Trophoblast cell (in vitro differentiated cells and primary cell): ENCODE data around the gene SPEG.

Source experiments
- DNase-seq, 2 donors: peaks; one replicate each; pipeline ENCODE4 v3.0.0-alpha.2; 2016
- H2AFZ ChIP-seq: 2 replicates; pipeline ENCODE4 v1.6.1; 2013; ENCODE audit warnings: low read length, moderate library complexity, mild to moderate bottlenecking; ENCODE audit not compliant: insufficient read depth, poor library complexity
- H2AK5ac ChIP-seq: 2 replicates; pipeline ENCODE4 v1.6.1; 2013; ENCODE audit warnings: mild to moderate bottlenecking, low read length
- H2BK120ac ChIP-seq: 2 replicates; pipeline ENCODE4 v1.6.1; 2013; ENCODE audit warnings: low read length, mild to moderate bottlenecking, moderate library complexity; ENCODE audit not compliant: insufficient read depth, poor library complexity
- H2BK12ac ChIP-seq: 2 replicates; pipeline ENCODE4 v1.6.1; 2013; ENCODE audit warnings: mild to moderate bottlenecking, low read length, moderate library complexity
- H2BK5ac ChIP-seq: 2 replicates; pipeline ENCODE4 v1.6.1; 2013; ENCODE audit warnings: low read length, low read depth, moderate library complexity, mild to moderate bottlenecking; ENCODE audit not compliant: poor library complexity
- H3K14ac ChIP-seq: 2 replicates; pipeline ENCODE4 v1.6.1; 2013; ENCODE audit warnings: mild to moderate bottlenecking, low read length
- H3K18ac ChIP-seq: 2 replicates; pipeline ENCODE4 v1.6.1; 2013; ENCODE audit warnings: mild to moderate bottlenecking, low read length
- H3K23ac ChIP-seq: 2 replicates; pipeline ENCODE4 v1.6.1; 2013; ENCODE audit warnings: low read length
- H3K27ac ChIP-seq: 2 replicates; pipeline ENCODE4 v1.5.1; 2013; ENCODE audit warnings: low read depth, mild to moderate bottlenecking, inconsistent platforms, low read length, moderate library complexity
- H3K27me3 ChIP-seq: 2 replicates; pipeline ENCODE4 v1.6.1; 2013; ENCODE audit warnings: inconsistent platforms, mild to moderate bottlenecking, low read length, moderate library complexity; ENCODE audit not compliant: insufficient read depth
- H3K36me3 ChIP-seq, 2 experiments: 1 replicate in 1 of 2; 2 replicates in 1 of 2; pipeline ENCODE4 v1.6.1; 2013; ENCODE audit warnings: low read length in 2 of 2, mild to moderate bottlenecking in 2 of 2, moderate library complexity in 1 of 2; ENCODE audit not compliant: insufficient read depth in 2 of 2, control insufficient read depth in 1 of 2
- H3K4ac ChIP-seq: 2 replicates; pipeline ENCODE4 v1.6.1; 2013; ENCODE audit warnings: low read depth, mild to moderate bottlenecking, low read length, moderate library complexity
- H3K4me1 ChIP-seq, 2 experiments: 1 replicate in 1 of 2; 2 replicates in 1 of 2; pipeline ENCODE4 v1.6.1; 2013; ENCODE audit warnings: low read length in 2 of 2, mild to moderate bottlenecking in 2 of 2, moderate library complexity in 1 of 2; ENCODE audit not compliant: insufficient read depth in 2 of 2, control insufficient read depth in 1 of 2
- H3K4me2 ChIP-seq: 2 replicates; pipeline ENCODE4 v1.6.1; 2013; ENCODE audit warnings: inconsistent platforms, mild to moderate bottlenecking, low read length, moderate library complexity
- H3K4me3 ChIP-seq: 2 replicates; pipeline ENCODE4 v1.5.1; 2013; ENCODE audit warnings: mild to moderate bottlenecking, low read depth, low read length, inconsistent platforms
- H3K79me1 ChIP-seq: one replicate; pipeline ENCODE4 v1.6.1; 2013; ENCODE audit warnings: low read length
- H3K79me2 ChIP-seq: 2 replicates; pipeline ENCODE4 v1.6.1; 2013; ENCODE audit warnings: low read length, mild to moderate bottlenecking; ENCODE audit not compliant: control insufficient read depth, insufficient read depth, poor library complexity
- H3K9ac ChIP-seq: 2 replicates; pipeline ENCODE4 v1.6.1; 2013; ENCODE audit warnings: mild to moderate bottlenecking, low read length
- H3K9me3 ChIP-seq: 2 replicates; pipeline ENCODE4 v1.6.1; 2013; ENCODE audit warnings: low read depth, mild to moderate bottlenecking, control low read depth, inconsistent platforms, low read length; ENCODE audit not compliant: insufficient read depth
- H4K12ac ChIP-seq: 2 replicates; pipeline ENCODE4 v1.6.1; 2013; ENCODE audit warnings: low read depth, mild to moderate bottlenecking, low read length, moderate library complexity
- H4K8ac ChIP-seq: 2 replicates; pipeline ENCODE4 v1.6.1; 2013; ENCODE audit warnings: low read depth, mild to moderate bottlenecking, low read length, moderate library complexity
- H4K91ac ChIP-seq: one replicate; pipeline ENCODE4 v1.6.1; 2013; ENCODE audit warnings: low read depth, mild to moderate bottlenecking, low read length, moderate library complexity
- WGBS: extraction: QIAGEN DNeasy Blood & Tissue Kit; methylation state at CpG from one replicate; pipeline ENCODE4 v1.1.7; 2013; ENCODE audit warnings: missing lambda C conversion rate; ENCODE audit not compliant: insufficient read length, insufficient coverage; ENCODE audit errors: extremely low coverage; 5-methylcytosine and 5-hydroxymethylcytosine counted together

The SPEG gene

DNA sequence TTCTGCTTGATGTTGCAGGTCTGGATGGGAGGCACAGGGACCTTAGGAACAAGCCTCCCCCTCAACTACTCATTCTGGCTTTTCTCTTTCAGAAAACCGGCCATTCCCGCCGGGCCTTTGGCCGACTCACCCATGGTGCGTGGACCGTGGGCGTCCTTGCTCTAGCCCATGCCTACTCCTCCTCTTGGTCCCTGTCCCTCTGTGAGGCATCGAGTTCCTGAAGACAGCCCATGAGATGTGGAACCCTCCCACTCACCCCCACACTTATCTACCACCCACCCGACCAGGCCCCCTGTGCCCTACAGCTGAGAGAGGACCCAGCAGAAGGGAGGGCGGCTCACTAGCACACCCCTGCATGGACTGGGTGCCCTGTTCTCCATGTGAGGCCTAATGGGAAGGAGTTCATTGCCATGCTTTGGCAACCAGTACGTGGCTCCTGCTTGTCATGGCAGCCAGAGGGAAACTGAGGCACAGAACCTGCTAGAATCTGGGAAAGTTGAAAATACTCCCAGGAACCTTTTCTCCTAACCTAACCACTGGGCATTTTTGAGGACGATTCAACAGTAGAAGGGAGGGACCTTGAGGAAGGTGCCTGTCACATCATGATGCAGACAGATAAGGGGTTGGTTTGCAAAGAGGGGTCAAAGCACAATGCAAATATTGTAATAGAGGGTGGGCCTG lies 8.5 kb downstream of the SPEG start:
- Histone ChIP-seq H3K4me3 (peak overlapping the region; percentile 20), H3K23ac (no peak overlapping the region), H2BK120ac (no peak overlapping the region), H3K27ac (no peak overlapping the region), H3K79me2 (peaks cover 2% of the 10 kb centered on the region), H3K4me2 (no peak overlapping the region), H4K91ac (no peak overlapping the region), H2AK5ac (peak overlapping the region; percentile 14), H3K4ac (no peak overlapping the region), H2AFZ (no peak overlapping the region), H3K4me1 (peaks cover 7 to 8% of the 10 kb centered on the region in 2 experiments), H3K14ac (no peak overlapping the region), H3K27me3 (peaks cover 13% of the 10 kb centered on the region), H4K12ac (no peak overlapping the region), H3K18ac (no peak overlapping the region), H3K9me3 (no peaks in the 10 kb centered on the region), H4K8ac (no peak overlapping the region), H2BK5ac (no peak overlapping the region), H3K9ac (peak overlapping the region; percentile 11), H2BK12ac (no peak overlapping the region), H3K36me3 (peaks cover 0 to under 1% of the 10 kb centered on the region in 2 experiments), H3K79me1 (peaks cover 5% of the 10 kb centered on the region)
- no CpG with 5 or more reads among the region's 12 CpGs for WGBS
- DNase-seq = no peak

DNA sequence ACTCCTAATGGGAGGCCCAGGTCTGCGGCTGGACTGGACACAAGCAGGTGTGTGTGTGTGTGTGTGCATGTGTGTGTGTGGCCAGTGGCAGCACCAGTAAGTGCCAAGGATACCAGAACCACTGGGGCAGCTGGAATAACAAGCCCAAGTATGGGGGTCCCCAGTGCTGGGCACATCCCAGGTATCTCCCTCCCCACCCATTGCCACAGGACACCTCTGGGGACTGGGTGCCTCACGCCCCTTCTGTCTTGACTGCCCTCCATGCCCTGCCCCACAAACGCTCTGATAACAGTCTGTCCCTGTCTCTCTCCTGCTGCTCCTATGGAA lies 9.0 kb downstream of the SPEG start:
- Histone ChIP-seq H2BK12ac (no peak overlapping the region), H3K23ac (no peak overlapping the region), H4K91ac (no peak overlapping the region), H4K12ac (no peak overlapping the region), H3K4me3 (no peak overlapping the region), H3K27ac (no peak overlapping the region), H3K18ac (no peak overlapping the region), H3K4me1 (peaks cover 7 to 12% of the 10 kb centered on the region in 2 experiments), H2AFZ (no peak overlapping the region), H3K36me3 (peaks cover 0 to 5% of the 10 kb centered on the region in 2 experiments), H2AK5ac (no peak overlapping the region), H2BK5ac (no peak overlapping the region), H3K79me1 (peaks cover 5% of the 10 kb centered on the region), H3K9me3 (no peaks in the 10 kb centered on the region), H3K27me3 (peaks cover 18% of the 10 kb centered on the region), H3K14ac (no peak overlapping the region), H2BK120ac (no peak overlapping the region), H3K9ac (no peak overlapping the region), H3K79me2 (peaks cover 2% of the 10 kb centered on the region), H3K4ac (no peak overlapping the region), H3K4me2 (no peak overlapping the region), H4K8ac (no peak overlapping the region)
- DNase-seq = no peak
- WGBS = no CpG with 5 or more reads among the region's 3 CpGs

DNA sequence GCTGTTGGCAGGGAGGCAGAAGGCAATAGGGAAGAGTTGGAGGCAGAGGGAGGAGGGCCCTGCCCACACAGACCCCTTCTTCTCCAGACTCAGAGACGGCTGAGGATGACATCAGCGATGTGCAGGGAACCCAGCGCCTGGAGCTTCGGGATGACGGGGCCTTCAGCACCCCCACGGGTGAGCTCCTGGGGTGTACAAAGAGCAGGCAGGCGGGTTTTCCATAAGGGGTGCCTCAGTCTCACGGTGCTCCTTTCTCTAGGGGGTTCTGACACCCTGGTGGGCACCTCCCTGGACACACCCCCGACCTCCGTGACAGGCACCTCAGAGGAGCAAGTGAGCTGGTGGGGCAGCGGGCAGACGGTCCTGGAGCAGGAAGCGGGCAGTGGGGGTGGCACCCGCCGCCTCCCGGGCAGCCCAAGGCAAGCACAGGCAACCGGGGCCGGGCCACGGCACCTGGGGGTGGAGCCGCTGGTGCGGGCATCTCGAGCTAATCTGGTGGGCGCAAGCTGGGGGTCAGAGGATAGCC lies 10.0 kb downstream of the SPEG start:
- no peak overlapping the region for H3K4me2 ChIP-seq
- H3K18ac ChIP-seq = no peak overlapping the region
- no peaks in the 10 kb centered on the region for H3K9me3 ChIP-seq
- no peak overlapping the region for H2BK12ac ChIP-seq
- H3K9ac ChIP-seq = no peak overlapping the region
- no peak overlapping the region for H3K23ac ChIP-seq
- no peak overlapping the region for H3K4me3 ChIP-seq
- no peak overlapping the region for H4K8ac ChIP-seq
- H3K27me3 ChIP-seq = peaks cover 27% of the 10 kb centered on the region
- no peak overlapping the region for H2AFZ ChIP-seq
- H3K27ac ChIP-seq = no peak overlapping the region
- no peak overlapping the region for H3K4ac ChIP-seq
- H2BK5ac ChIP-seq = no peak overlapping the region
- H3K36me3 ChIP-seq = peaks cover 0 to 7% of the 10 kb centered on the region in 2 experiments
- no peak for DNase-seq
- H4K91ac ChIP-seq = no peak overlapping the region
- H2AK5ac ChIP-seq = no peak overlapping the region
- no peak overlapping the region for H3K14ac ChIP-seq
- H4K12ac ChIP-seq = no peak overlapping the region
- H3K79me1 ChIP-seq = peaks cover 5% of the 10 kb centered on the region
- H3K4me1 ChIP-seq = peaks cover 7 to 12% of the 10 kb centered on the region in 2 experiments
- H3K79me2 ChIP-seq = peaks cover 2% of the 10 kb centered on the region
- no CpG with 5 or more reads among the region's 23 CpGs for WGBS
- H2BK120ac ChIP-seq = no peak overlapping the region

DNA sequence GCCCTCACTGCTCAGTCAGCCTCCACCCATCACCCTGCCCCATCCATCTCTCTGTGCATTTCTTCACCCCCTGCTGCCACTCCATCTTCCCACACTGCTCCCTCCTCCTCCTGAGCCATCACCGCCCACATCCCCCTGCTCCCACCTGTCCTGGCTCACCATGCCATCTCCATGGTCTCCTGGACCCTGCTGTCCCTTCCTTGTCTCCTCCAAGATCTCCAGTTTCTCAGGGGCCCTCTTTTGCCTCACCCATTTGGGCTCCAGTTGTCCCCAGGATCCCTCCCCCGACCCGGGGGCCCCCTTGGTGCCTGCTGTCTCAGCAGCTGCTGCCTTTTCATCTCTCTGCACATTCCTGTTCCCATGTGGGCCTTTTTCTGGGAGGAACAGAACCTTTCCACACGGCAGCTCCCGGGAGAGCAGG lies 10.6 kb downstream of the SPEG start:
- Histone ChIP-seq H3K9ac (no peak overlapping the region), H3K23ac (no peak overlapping the region), H4K8ac (no peak overlapping the region), H2BK120ac (no peak overlapping the region), H3K4me3 (no peak overlapping the region), H3K27me3 (peaks cover 29% of the 10 kb centered on the region), H4K12ac (no peak overlapping the region), H3K9me3 (no peaks in the 10 kb centered on the region), H3K4me2 (no peak overlapping the region), H2AK5ac (no peak overlapping the region), H3K4ac (no peak overlapping the region), H3K79me2 (peaks cover 2% of the 10 kb centered on the region), H4K91ac (no peak overlapping the region), H3K79me1 (peaks cover 5% of the 10 kb centered on the region), H3K36me3 (peaks cover 0 to 7% of the 10 kb centered on the region in 2 experiments), H2AFZ (no peak overlapping the region), H3K14ac (no peak overlapping the region), H2BK12ac (no peak overlapping the region), H3K18ac (no peak overlapping the region), H3K27ac (no peak overlapping the region), H3K4me1 (peaks cover 7 to 12% of the 10 kb centered on the region in 2 experiments), H2BK5ac (no peak overlapping the region)
- DNase-seq = no peak
- no CpG with 5 or more reads among the region's 5 CpGs for WGBS
